Stimulated activated CD8-positive, alpha-beta memory T cell treated with anti-CD3 and anti-CD28 coated beads, Interleukin-7, amount 100 ng/mL, for 4 hours (primary cell): ENCODE results near the gene FKBP9.
"Not testable (repeated sequence)": the region's sequence is repeated elsewhere in the genome, so short reads cannot be mapped to it uniquely, and the experiment has no call there.

Experiments used
- DNase-seq, 2 donors: peaks; one replicate each; pipeline ENCODE4 v3.0.0-alpha.2; 2020; ENCODE audit warnings: low read depth in 2 of 2

The FKBP9 gene

DNA sequence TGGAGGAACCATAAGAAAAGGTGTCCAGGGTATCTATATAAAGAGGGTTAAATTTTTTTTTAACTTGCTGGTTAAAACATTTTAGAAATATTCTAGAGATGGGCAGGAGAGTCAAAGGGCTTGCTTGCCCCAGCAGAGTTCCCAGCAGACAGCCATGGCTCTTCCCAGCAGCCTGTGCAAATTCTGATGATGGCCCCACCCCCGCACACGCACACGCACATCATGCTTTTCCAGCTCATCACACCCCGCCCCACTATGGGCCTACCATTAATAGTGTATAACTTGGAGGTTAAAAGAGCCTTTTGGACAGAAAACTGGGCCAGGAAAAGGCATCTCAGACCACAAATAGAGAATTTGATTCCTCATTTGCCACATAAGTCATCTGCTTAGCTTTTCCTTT, 48.5 kb downstream of the FKBP9 start:
- not testable (repeated sequence) for DNase-seq

DNA sequence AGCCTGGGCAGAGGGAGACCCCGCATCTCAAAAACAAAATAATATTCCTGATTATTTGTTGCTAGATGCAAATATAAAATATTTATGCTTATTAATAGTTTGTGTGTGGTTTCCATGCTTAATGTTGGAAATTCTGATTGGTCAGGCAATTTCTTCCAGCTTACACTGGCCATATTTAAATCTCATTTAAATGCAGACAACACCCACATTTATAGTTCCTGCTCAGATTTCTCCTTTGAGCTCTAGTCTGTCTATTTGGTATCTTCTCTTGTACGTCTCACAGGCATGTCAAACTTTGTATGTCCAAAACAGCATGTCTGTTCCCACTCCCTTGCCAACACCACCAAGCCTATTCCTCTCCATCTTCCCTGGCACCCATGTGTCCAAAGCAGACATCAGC, 52.5 kb downstream of the FKBP9 start:
- no peak for DNase-seq

DNA sequence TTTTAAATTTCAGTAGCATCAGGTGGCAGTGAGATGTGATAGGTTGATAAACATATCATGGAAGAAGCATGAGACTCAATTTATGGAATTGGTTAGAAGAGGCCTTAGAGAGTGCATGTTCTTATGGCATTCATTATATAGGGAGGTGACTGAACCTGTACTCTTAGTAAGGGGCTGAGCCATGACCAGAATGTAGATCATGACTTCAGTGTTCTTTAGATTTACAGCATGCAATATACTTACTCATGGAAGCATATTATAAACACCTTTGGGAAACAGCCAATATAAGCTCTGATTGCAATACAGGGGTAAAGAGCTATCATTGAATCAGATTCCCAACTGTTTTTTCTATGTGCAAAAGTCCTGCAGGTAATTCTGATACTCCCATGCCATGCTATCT, 55.1 kb downstream of the FKBP9 start:
- no peak for DNase-seq

DNA sequence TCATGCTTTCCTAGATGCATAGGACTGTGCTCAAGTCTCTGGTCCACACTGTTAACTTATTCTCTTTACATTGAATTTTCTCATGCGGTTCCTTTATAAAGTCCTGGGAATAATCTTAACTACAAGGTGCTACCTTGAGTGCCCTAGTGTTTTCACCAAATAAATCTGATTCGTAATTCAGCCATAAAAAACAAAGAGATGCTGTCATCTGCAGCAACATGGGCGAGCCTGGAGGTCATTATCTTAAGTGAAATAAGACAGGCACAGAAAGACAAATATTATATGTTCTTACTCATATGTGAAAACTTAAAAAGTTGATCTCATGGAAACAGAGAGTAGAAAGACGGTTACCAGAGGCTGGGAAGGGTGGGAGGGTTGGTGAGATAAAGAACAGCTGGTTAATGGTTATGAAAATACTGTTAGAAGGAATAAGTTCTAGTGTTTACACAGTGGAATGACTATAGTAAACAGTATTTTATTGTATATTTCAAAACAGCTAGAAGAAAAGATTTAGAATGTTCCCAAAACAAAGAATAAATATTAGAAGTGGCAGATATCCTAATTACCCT, 67.0 kb downstream of the FKBP9 start:
- no peak for DNase-seq

DNA sequence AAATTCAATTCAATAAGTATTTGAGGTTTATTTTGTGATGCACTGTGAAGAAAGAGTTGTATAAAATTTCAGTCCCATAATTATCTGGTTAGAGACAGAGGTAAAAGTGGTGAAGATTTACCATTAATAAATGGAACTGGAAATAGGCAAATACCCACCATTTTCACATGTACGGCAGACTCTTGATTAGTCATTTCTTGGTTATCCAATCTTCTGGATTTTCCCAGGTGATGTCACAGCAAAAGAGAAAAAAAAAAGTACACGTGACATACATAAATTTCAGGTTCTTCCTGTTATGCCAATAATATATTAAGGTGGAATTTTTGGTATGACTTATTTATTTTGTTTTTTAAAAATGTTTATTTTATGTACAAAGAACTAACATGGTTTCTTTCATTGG, 78.5 kb downstream of the FKBP9 start:
- DNase-seq = no peak

DNA sequence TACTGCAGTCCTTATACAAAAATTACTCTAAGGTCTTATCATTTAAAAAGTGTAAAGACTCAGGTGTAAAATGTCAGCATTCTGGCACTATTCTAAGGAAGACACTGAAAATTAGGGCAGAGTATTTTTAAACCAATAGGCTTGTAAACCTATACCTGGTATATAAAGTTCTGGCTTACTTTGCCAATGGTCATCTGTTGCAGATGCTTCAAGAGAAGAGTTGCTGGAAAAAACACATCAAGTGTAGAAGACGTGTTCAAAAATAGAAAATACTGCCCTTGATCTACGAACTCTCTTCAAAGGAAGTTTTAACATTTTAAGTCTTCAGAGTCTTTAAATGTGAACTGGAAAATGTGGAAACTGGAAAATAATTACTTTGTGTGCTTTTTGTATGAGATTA, 81.4 kb downstream of the FKBP9 start:
- DNase-seq = no peak

DNA sequence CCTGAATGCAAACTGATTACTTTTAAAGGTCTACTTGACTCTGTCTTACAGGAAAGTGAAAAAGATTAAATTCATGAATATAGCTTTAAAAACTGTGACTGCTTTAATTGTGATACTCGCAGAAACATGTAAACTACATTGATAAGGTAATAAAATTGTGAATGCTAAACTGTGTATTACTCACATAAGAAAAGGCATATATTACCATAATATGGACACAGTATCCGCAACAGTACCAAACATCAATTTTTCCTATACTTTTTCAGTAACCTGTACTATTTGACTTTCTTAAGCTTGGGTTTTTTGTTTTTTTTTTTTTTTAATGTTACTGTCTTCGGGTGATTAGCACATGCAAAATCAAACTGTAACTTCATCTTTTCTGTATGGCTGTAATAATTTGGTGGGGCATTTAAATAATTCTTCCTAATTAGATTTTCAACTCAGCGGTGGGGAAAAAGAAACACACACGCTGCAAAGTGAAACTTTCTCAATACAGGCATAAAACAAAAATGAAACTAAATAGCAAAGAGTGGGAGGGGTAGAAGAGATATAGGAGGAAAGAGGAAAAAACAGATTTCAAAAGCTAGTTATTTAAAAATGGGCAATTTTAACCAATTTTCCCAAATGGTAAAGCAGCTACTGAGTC, 82.1 kb downstream of the FKBP9 start:
- DNase-seq = no peak

DNA sequence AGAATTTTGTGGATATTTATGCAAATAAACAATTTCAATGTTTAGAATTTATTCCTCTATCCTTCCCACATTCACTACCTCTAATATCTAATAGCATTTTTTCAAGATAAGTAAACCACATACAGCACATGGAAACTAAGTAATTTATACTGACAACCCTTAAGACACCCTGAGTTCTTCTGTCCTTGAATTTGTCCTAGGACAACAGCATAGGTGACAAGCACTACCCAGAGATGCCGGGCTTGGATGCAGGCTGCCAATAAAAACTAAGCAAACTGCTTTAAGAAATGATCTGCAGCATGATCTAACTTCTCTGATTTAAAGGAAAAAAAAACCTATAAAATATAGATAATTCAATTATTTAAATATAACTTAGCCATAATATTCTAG, 82.7 kb downstream of the FKBP9 start:
- no peak for DNase-seq

DNA sequence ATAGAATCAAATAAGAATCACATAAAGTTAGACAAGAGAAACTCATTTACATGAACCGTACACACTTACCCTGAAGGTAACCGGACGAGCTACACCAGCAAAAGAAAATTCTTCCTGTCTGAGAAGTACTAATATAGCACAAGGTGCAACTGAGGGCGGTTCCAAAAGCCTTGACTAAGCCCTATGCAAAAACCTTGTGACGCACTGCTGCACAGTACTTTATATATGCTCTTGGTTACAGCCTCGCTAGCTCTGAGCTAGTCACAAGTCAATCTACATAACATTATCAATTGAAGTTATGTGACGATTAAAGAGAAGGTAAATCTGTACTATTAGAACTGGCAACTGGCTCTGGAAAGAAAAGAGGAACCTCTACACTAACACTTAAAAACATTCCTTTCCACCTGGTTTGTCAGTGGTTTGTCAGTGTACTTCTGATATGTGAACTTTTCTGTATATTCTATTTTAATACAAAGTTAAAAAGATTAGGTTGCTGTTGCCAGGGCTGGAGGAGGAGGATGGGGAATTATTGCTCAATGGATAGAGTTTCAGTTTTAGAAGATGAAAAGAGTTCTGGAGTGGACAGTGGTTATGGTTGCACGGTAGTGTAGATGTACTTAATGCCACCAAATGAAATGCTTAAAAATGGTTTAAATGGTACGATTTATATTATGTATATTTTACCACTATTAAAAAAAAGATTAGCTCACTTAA, 83.7 kb downstream of the FKBP9 start:
- DNase-seq = peak; percentile 42 to 50

DNA sequence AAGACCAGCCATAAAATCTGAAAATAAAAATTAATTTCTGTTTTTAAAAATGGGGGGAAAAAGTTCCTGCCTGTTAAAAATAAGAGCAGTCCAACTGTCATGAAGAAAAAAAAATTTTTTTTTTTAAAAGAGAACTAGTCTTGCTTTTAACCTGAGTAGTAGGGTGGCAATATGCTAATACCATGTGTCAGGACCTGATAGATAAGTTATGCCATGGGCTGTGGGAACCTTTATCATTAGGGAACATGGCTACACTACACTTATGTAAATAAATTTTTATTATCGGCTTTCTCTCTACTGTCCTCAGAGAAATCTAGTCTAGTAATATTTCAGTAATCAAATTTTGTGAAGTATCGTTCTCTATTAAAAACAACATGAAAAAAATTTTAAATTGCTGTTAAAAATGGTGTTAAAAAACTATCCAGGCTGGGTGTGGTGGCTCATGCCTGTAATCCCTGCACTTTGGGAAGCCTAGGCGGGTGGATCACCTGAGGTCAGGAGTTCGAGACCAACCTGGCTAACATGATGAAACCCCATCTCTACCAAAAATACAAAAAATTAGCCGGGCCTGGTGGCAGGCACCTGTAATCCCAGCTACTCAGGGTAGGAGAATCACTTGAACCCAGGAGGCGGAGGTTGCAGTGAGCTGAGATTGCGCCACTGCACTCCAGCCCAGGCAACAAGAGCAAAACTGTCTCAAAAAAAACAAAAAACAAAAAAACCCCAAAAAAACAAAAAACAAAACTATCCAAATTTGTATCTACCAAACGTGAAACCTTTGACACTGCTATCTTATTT, 84.6 kb downstream of the FKBP9 start:
- DNase-seq = no peak

DNA sequence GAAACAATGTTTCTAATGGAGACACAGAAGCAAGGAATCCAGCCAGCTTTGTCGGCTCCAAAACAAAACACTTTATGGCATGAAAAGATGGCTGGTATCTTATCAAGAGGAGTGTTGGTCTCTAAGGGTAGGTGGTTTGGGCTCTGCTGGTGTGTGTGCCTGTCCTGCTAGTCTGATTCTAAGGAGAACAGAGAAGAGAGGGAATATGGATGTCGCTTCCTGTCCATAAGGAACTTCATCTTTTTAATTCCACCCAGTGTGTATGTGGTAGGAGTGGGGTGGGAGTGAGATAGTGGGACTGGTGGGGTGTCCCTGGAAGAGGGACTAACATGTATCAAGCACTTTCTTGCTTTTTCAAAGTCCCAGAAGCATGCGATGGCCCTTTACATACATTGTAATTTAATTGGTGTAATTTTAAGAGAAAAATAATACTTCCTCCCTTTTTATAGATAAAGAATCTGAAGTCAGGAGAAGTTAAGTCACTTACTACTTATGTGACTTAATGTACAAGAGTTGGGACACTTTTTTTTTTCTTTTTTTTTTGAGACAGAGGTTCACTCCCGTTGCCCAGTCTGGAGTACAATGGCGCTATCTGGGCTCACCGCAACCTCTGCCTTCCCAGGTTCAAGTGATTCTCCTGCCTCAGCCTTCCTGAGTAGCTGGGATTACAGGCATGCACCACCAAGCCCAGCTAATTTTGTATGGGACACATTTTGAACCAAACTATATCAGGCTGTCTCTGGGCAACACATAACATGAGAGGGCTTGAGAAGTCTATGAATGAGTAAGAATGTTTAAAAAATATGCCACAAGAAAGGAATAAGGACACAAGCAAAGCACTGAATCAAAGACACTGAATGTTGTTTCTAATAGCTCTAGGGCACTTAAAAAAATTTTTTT, 86.5 kb downstream of the FKBP9 start:
- DNase-seq = no peak

DNA sequence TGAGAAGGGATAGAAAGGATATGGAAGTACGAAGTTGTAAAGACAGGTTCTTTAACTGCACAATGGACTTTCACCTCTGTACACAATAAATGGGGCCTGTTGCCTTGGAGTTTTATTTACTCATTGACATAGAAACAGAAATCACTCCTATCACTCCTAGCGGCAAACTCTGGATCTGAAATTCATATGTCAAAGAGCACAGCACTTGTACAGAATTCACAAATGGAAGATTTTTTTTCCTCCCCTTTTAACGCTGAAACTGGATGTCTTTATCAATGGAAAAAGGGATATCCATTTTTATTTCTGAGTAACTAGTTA, 87.1 kb downstream of the FKBP9 start:
- DNase-seq = no peak

DNA sequence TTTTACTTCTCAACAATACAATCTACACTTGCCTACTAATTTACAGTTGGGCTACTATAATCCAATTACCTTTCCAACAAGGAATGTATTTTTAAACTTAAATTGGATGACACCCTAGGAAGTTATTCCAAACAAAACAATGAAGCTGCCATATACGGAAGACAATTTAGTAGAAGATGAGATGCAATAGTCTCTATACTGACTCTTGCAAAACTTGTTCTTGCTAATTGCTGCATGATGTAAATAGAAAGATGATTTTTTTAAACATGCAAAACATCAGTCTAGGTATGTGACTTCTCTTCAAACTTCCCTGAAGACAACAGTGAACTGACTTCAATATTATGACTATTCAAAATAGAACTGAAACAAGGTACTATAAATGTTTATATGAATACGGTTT, 87.7 kb downstream of the FKBP9 start:
- DNase-seq = no peak

DNA sequence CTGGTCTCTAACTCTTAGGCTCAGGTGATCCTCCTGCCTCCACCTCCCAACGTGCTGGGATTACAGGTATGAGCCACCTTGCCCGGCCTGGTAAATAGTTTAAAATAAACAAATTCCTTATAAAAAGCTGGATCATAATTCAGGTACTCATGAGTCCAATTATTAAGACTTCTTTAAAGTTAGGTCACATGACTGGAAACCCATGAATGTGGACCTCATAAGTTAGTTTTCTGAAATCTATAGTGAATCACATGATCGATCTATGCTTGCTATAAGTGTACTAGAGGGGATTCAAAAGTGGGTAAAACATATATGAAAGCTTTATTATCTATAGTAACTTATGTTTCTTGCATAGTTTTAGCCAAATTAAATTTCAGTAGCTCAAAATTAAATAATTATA, 91.0 kb downstream of the FKBP9 start:
- no peak for DNase-seq

DNA sequence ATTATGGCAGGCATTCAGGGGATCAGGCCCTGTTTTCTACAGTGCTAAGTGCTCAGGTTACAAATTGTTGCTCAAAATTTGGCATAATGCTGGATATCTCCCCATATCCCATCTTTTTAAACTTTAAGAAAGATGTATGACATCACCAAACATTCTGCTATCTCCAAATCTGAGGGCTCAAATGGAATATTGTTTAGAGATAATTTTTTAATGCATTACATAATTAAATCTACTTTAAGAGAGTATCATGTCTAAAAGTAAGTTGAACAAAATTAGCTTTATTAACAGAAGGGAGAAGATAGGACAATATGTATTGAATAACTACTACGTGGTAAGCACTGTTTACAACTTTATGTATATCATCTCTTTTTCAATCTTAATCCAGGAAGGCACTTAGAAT, 91.5 kb downstream of the FKBP9 start:
- DNase-seq = no peak

DNA sequence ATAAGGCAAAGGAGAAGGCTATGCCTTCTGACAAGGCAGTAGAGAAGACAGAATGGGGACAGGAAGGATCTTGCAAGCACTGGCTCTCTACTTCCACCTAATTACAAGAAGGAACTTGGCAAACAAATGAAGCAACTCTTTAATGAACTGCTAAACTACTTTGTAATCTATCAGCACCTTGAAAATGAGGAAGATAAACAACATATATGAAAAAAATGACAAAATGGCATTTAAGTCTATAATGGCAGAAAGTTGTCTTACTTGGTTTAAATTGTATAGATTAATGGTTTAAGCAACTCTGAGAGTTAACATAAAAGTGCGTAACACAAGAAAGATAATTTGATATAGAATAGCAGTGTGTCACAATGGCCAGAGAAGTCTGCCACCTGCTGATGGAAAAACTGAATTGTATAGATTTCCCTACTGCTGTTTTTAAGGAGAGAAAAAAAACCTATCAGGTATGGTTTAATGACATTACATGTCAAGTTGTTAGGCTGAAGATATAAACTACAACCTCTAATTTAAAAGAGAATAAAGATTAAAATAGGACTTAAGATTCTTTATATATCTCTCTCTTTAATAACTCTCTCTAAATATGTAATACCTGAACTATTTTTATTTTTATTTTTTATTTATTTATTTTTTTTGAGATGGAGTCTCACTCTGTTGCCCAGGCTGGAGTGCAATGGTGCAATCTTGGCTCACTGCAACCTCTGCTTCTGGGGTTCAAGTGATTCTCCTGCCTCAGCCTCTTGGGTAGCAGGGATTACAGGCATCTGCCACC, 93.5 kb downstream of the FKBP9 start:
- DNase-seq = no peak

DNA sequence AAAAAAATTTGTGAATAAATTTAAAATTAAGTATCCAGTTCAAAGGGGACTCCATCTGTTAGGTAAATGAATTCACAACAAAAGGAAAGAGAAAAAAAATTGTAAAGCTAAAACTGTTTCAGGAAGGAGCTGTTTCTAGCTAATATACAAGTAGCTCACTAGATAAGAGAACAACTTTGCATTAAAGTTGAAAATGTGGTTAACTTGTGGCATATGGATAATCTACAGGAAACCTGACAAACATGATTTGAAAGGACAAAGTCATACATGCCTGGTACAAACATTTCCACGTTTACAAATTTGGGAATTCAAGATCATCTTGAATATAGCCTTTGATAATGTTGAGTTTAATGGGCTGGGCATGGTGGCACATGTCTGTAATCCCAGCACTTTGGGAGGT, 96.5 kb downstream of the FKBP9 start:
- no peak for DNase-seq

DNA sequence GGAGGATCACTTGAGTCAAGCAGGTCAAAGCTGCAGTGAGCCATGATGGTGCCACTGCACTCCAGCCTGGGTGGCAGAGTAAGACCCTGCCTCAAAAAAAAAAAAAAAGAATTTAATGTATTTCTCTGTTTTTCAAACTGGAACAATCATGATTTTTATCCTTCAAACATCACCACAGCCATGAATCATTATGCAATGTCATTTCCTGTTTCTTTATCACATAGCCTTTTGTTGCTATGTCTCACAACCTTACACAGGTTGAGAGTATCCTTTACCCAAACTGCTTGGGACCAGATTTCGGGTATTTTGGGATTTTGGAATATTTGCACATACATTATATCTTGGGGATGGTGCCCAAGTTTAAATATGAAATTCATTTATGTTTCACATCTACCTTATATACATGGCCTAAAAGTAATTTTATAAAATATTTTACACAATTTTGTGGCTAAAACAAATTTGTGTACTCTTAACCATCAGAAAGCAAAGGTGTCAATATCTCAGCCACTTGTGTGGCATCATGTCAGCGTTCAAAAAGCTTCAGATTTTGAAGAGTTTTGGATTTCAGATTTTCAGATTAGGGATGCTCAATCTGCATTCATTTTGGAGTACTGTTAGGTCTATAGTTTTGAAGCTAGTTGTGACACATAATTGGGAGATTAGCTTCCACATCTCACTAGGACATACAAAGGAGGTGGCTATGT, 97.2 kb downstream of the FKBP9 start:
- DNase-seq = no peak

DNA sequence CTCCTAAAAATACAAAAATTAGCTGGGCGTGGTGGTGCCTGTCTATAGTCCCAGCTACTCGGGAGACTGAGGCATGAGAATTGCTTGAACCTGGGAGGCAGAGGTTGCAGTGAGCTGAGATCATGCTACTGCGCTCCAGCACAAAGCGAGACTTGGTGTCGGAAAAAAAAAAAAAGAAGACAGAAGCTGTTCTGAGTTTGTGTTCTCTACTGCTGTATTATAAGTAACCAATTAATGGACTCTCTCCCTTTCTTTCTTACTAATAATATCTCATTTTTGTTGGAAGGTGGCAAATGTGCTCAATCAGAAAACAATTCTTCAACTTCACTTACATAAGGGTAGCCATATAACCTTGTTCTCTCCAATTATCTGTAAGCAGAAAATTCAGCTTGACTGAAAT, 97.9 kb downstream of the FKBP9 start:
- no peak for DNase-seq
